Measurements from ENCODE around the gene EZH1. TPM values are rescaled to one million over a fixed set of nuclear protein-coding genes. Genes with fewer than 3 reads are reported as not detected.

Gene EZH1
- total RNA-seq, 1 experiment from 2014 or later: 6.1 TPM

GRCh38 chr17:42723636-42724035, 21.2 kb downstream of the EZH1 start:
- DNase-seq (ENCODE audit: low read depth): no peak

GRCh38 chr17:42720996-42721583, 23.8 kb downstream of the EZH1 start:
- peak; percentile 52 for DNase-seq (ENCODE audit: low read depth)

- no peak for DNase-seq (ENCODE audit: low read depth)
Measured at GRCh38 chr17:42709561-42709960, 35.3 kb downstream of the EZH1 start.

GRCh38 chr17:42708588-42708987, 36.3 kb downstream of the EZH1 start:
- DNase-seq (ENCODE audit: low read depth): no peak

GRCh38 chr17:42706732-42707131, 38.1 kb downstream of the EZH1 start:
- no peak for DNase-seq (ENCODE audit: low read depth)

GRCh38 chr17:42704837-42705494, 39.9 kb downstream of the EZH1 start:
- no peak for DNase-seq (ENCODE audit: low read depth)

GRCh38 chr17:42704490-42704836, 40.4 kb downstream of the EZH1 start:
- DNase-seq (ENCODE audit: low read depth): no peak

- no peak for DNase-seq (ENCODE audit: low read depth)
Measured at GRCh38 chr17:42702446-42702845, 42.4 kb downstream of the EZH1 start.

GRCh38 chr17:42700586-42701289, 44.1 kb downstream of the EZH1 start:
- DNase-seq (ENCODE audit: low read depth): no peak

- no peak for DNase-seq (ENCODE audit: low read depth)
Measured at GRCh38 chr17:42699415-42699740, 45.5 kb downstream of the EZH1 start.

- peak; percentile 67 for DNase-seq (ENCODE audit: low read depth)
Measured at GRCh38 chr17:42698736-42699414, 46.0 kb downstream of the EZH1 start.

GRCh38 chr17:42697108-42697811, 47.6 kb downstream of the EZH1 start:
- no peak for DNase-seq (ENCODE audit: low read depth)

- no peak for DNase-seq (ENCODE audit: low read depth)
Measured at GRCh38 chr17:42695500-42695899, 49.3 kb downstream of the EZH1 start.

- no peak for DNase-seq (ENCODE audit: low read depth)
Measured at GRCh38 chr17:42694524-42694923, 50.3 kb downstream of the EZH1 start.

GRCh38 chr17:42692489-42692888, 52.4 kb downstream of the EZH1 start:
- no peak for DNase-seq (ENCODE audit: low read depth)

GRCh38 chr17:42691021-42691545, 53.8 kb downstream of the EZH1 start:
- DNase-seq (ENCODE audit: low read depth): no peak

- no peak for DNase-seq (ENCODE audit: low read depth)
Measured at GRCh38 chr17:42690596-42690995, 54.2 kb downstream of the EZH1 start.

GRCh38 chr17:42687707-42688320, 57.0 kb downstream of the EZH1 start:
- DNase-seq (ENCODE audit: low read depth): no peak

GRCh38 chr17:42686520-42687128, 58.2 kb downstream of the EZH1 start:
- DNase-seq (ENCODE audit: low read depth): no peak

GRCh38 chr17:42685831-42686230, 59.0 kb downstream of the EZH1 start:
- no peak for DNase-seq (ENCODE audit: low read depth)

Measured in HT1080 (cell line).